ENCODE measurements around the gene HSD3B7. TPM values are rescaled to one million over a fixed set of nuclear protein-coding genes. Genes with fewer than 3 reads are reported as not detected.

HSD3B7 gene
- total RNA-seq, 1 donor from 2014 or later: 8.2 TPM

DNA sequence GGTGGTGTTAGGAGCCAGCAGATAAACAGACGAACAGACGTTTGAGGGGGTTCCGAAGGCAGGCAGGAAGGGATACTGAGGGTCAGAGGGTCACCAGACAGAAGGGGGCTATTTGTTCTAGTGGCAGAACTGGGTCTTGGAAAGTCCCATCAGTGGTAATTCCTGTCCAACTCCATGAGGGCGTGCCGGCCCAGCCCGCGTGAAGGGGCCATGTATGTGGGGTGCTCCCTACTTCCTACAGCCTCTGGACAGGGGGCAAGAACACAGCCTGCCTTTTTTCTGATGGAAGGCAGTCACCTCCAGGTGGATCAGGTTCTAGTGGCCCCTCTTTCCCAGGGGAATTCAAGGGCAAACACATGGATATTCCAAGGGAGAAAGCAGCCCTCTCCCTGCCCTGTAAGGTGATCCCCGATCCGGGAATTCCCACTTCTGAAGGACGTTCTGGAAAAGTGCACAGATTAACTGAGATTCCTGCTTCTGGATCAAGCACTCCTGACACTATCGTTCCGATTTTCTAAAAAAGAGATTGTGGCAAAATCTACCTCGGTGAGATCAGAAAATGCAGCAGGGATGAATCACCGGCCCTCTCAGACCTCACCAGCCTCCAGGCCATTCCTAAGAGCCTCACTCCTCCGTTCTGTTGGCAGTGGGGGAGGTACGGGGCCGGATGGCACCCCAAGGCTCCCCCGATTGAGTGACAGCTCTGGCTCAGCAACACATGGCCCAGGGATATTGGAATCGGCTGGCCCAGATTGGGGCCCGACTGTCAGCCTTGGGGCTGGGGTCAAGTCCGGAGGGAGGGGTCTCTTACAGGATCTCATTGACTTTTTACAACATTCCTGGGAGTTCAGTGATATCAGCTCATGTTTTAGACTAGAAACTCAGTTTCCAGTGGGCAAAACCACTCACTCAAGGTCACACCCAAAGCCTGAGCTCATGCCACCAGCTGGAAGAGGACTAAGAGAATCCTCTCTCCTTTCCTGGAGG, 13.0 kb downstream of the HSD3B7 start:
- TF ChIP-seq, protein P1, sequence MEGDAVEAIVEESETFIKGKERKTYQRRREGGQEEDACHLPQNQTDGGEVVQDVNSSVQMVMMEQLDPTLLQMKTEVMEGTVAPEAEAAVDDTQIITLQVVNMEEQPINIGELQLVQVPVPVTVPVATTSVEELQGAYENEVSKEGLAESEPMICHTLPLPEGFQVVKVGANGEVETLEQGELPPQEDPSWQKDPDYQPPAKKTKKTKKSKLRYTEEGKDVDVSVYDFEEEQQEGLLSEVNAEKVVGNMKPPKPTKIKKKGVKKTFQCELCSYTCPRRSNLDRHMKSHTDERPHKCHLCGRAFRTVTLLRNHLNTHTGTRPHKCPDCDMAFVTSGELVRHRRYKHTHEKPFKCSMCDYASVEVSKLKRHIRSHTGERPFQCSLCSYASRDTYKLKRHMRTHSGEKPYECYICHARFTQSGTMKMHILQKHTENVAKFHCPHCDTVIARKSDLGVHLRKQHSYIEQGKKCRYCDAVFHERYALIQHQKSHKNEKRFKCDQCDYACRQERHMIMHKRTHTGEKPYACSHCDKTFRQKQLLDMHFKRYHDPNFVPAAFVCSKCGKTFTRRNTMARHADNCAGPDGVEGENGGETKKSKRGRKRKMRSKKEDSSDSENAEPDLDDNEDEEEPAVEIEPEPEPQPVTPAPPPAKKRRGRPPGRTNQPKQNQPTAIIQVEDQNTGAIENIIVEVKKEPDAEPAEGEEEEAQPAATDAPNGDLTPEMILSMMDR (IDR thresholded peaks at IDR 0.05; ENCODE audit: insufficient read depth, low read length, severe bottlenecking): no peak
- no peak for FAIRE-seq
- peak; percentile 90 for DNase-seq (ENCODE audit: low read depth)
- H3K4me3 ChIP-seq (ENCODE audit: low read depth, low read length): peak overlapping the region; percentile 49
- H3K36me3 ChIP-seq (ENCODE audit: control insufficient read depth, insufficient read depth, low read length): no peaks in the 10 kb centered on the region
- H3K27me3 ChIP-seq (ENCODE audit: control insufficient read depth, insufficient read depth, low read length): no peaks in the 10 kb centered on the region

DNA sequence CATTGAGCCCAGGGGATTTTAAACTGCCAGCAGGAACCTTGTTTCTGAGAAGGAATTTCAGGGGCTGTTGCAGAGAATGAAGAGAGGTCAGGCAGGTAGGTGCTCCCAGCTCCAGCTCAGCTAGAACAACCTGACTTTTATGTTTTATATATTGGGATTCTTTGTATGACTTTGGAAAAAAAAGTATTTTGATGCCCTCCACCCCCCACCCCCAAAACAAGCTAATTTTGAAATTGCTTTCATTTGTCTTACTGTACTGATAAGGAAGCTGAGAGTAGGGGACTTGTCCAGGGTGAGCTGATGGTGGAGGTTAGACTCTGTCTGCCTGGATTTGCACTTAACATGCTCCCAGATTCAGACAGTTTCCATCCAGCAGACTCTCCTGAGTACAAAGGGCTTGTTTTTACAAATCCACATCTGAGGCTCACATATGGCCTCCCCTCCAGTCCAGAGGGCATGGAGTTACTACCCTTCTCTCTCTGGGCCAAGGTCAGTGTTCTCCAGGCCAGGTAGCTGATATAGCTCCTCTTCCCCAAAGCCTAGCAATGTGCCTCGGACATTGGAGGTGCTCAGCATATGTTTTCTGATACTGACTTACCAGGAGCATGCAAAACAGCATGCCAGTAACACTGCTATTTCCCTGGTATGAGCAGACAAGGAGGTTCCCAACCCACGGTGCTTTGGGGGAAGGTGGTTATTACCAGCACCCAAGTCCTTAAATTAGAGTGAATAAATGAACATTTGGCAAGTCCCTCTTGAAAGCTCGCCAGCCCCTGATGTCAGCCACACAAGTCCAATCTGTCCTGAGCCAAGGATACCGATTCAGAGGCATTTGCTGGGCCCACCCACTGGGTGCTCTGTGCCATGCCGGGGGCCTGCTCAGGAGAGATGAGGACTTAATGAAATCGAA, 14.1 kb downstream of the HSD3B7 start:
- DNase-seq (ENCODE audit: low read depth) (no peak), FAIRE-seq (no peak)
- Histone ChIP-seq H3K4me3 (ENCODE audit: low read depth, low read length) (no peak overlapping the region), H3K36me3 (ENCODE audit: control insufficient read depth, insufficient read depth, low read length) (no peaks in the 10 kb centered on the region), H3K27me3 (ENCODE audit: control insufficient read depth, insufficient read depth, low read length) (no peaks in the 10 kb centered on the region)
- TF ChIP-seq, protein P1 (IDR thresholded peaks at IDR 0.05; ENCODE audit: insufficient read depth, low read length, severe bottlenecking): no peak

DNA sequence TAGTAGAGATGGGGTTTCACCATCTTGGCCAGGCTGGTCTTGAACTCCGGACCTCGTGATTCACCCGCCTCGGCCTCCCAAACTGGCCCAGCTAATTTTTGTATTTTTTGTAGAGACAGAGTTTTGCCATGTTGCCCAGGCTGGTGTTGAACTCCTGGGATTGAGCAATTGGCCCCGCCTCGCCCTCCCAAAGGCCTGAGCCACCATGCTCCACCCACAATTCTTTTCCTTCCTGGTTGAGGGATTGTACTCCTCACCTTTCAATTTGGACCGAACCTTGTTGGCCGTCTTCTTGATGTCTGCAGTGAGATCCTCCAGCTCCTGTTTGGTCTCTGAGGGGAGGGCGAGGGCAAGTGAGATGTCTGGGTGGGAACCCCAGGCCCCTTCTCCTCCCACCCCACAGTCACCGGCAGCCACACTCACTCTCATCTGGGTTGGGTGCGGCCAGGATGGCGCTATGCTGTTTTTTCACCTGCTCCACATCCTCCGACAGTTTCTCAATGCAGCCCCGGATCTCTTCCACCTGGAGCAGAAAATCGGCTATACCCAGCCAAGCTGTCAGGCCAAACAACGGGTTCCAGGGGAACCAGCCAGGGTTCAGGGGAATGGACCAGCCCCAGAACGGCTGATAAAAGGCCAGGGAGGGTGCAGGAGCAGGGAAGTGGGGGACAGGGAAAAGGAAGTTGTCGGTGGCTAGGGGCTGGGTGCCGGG, 15.8 kb downstream of the HSD3B7 start:
- TF ChIP-seq, protein P1 (IDR thresholded peaks at IDR 0.05; ENCODE audit: insufficient read depth, low read length, severe bottlenecking): no peak
- no peak for FAIRE-seq
- Histone ChIP-seq H3K4me3 (ENCODE audit: low read depth, low read length) (no peak overlapping the region), H3K36me3 (ENCODE audit: control insufficient read depth, insufficient read depth, low read length) (no peaks in the 10 kb centered on the region), H3K27me3 (ENCODE audit: control insufficient read depth, insufficient read depth, low read length) (no peaks in the 10 kb centered on the region)
- no peak for DNase-seq (ENCODE audit: low read depth)

DNA sequence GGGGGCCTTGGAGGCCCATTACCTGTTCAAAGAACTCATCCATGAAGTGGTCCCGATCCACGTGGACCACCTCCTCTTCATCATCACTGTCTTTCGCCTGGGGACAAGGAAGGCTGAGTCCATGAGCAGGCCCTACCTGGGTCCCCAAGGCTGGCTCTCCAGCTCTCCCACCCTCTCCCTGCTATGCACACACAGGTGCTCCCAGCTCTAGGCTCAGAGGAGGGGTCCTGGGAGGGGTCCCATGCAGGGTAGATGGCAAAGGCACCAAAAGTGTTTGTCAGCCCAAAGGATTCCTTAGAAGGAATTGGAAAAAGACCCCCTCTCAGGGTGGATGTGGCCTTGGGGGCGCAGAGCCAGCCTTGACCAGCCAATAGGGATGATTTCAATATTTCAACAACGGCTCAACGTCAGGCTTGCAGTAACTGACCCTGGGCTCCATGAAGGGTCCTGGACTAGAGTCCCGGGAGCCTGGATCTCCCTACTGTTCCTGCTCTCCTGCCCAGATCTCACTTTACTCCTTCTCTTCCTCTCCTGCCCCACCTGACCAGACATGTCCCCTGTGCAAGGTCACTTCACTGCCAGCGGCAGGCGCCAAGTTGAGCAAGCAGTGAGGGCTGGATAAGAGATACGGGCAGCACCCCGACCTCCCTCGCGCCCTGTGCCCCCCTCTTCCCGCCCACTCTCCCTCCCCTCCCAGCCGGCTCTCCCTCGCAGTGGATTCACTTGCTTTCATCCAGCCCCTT, 16.7 kb downstream of the HSD3B7 start:
- H3K4me3 ChIP-seq (ENCODE audit: low read depth, low read length): no peak overlapping the region
- TF ChIP-seq, protein P1 (IDR thresholded peaks at IDR 0.05; ENCODE audit: insufficient read depth, low read length, severe bottlenecking): no peak
- FAIRE-seq: no peak

GRCh38 chr16:31002250-31002700, 17.3 kb downstream of the HSD3B7 start:
- no peaks in the 10 kb centered on the region for H3K36me3 ChIP-seq (ENCODE audit: control insufficient read depth, insufficient read depth, low read length)
- DNase-seq (ENCODE audit: low read depth) (peak; percentile 67), FAIRE-seq (no peak)
- H3K27me3 ChIP-seq (ENCODE audit: control insufficient read depth, insufficient read depth, low read length): no peaks in the 10 kb centered on the region
- no peak overlapping the region for H3K4me3 ChIP-seq (ENCODE audit: low read depth, low read length)
- TF ChIP-seq, protein P1 (IDR thresholded peaks at IDR 0.05; ENCODE audit: insufficient read depth, low read length, severe bottlenecking): no peak

More for the DNA sequence above, 16.7 kb downstream of the HSD3B7 start:
- H3K27me3 ChIP-seq (ENCODE audit: control insufficient read depth, insufficient read depth, low read length): no peaks in the 10 kb centered on the region
- no peak for DNase-seq (ENCODE audit: low read depth)
- H3K36me3 ChIP-seq (ENCODE audit: control insufficient read depth, insufficient read depth, low read length): no peaks in the 10 kb centered on the region

Measured in bronchial epithelial cell (primary cell).